SH-SY5Y (cell line): Measurements from ENCODE around the gene DPP10.

Source experiments
- GATA2 ChIP-seq: IDR thresholded peaks from 2 replicates; pipeline ENCODE4 v1.6.1; 2011; ENCODE audit warnings: mild to moderate bottlenecking, low read depth, low read length
- GATA3 ChIP-seq: IDR thresholded peaks from 2 replicates; pipeline ENCODE4 v1.6.1; 2011; ENCODE audit warnings: low read depth, mild to moderate bottlenecking, low read length, moderate library complexity

DNA sequence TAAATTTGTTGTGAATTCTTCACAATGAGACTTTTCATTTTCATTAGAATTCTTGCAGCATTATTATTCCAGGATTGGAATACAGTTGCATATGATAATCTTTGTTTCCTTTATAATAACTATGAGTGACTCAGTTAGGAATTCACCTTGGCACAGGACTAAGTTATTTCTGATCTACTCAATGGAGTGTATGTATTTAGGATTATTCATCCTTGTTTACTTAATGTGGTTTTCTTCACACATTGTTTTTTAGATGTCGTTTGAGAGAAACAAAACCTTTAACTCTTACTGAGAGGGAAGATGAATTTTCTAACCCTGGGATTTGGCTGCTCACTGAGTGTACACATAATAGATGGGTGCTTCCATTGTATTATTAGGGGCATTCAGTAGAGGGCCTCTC, 970.1 kb downstream of the DPP10 start:
- TF ChIP-seq GATA2, result no peak
- TF ChIP-seq GATA3, result no peak
